OCI-LY3 (cell line): Measurements from ENCODE around the gene EFL1.

Experiments
- H2AFZ ChIP-seq: fragments of 200-600, 300-600 bp; shearing (Covaris generic); 2 replicates; pipeline ENCODE4 v1.6.0; 2014; ENCODE audit warnings: antibody characterized with exemption, low read depth, low read length
- H3K27ac ChIP-seq: fragments of 200-600, 300-600 bp; sonication (generic); 2 replicates; pipeline ENCODE4 v1.5.1; 2014; ENCODE audit warnings: mild to moderate bottlenecking, low read length, moderate library complexity, mixed read lengths
- H3K27me3 ChIP-seq: fragments of 200-600, 300-600 bp; sonication (generic); 2 replicates; pipeline ENCODE4 v1.6.1; 2014; ENCODE audit warnings: low read depth, low read length, mixed read lengths
- H3K36me3 ChIP-seq: fragments of 200-600, 300-600 bp; sonication (generic); replicated peaks from 2 replicates; pipeline ENCODE3; 2014; ENCODE audit warnings: low read depth, low read length, mixed read lengths
- H3K4me1 ChIP-seq: fragments of 300-600, 200-600 bp; sonication (generic); 2 replicates; pipeline ENCODE4 v1.6.1; 2014; ENCODE audit warnings: low read length, mixed read lengths
- H3K4me2 ChIP-seq: fragments of 200-600, 300-600 bp; sonication (generic); 2 replicates; pipeline ENCODE4 v1.6.1; 2014; ENCODE audit warnings: low read length, mixed read lengths
- H3K4me3 ChIP-seq: fragments of 300-600, 200-600 bp; sonication (generic); 2 replicates; pipeline ENCODE4 v1.5.1; 2014; ENCODE audit warnings: antibody characterized with exemption, mild to moderate bottlenecking, low read length, moderate library complexity
- H3K79me2 ChIP-seq: fragments of 300-600, 200-600 bp; shearing (Covaris generic); 2 replicates; pipeline ENCODE4 v1.6.1; 2014; ENCODE audit warnings: mild to moderate bottlenecking, low read length, mixed read lengths
- H3K9ac ChIP-seq: fragments of 300-600, 200-600 bp; shearing (Covaris generic); 2 replicates; pipeline ENCODE4 v1.6.0; 2014; ENCODE audit warnings: mild to moderate bottlenecking, low read length, moderate library complexity
- H3K9me3 ChIP-seq: fragments of 200-600, 300-600 bp; shearing (Covaris generic); 2 replicates; pipeline ENCODE4 v1.6.1; 2014; ENCODE audit warnings: low read length, mixed read lengths; ENCODE audit not compliant: insufficient read depth
- H4K20me1 ChIP-seq: fragments of 200-600, 300-600 bp; sonication (generic); 2 replicates; pipeline ENCODE4 v1.6.1; 2016; ENCODE audit warnings: low read length, mixed read lengths; ENCODE audit not compliant: insufficient read depth
- EZH2phosphoT487 ChIP-seq: fragments of 200-600 bp; shearing (Covaris generic); IDR thresholded peaks from 2 replicates; pipeline ENCODE4 v1.6.1; 2018; ENCODE audit warnings: antibody characterized with exemption, mixed run types, low read depth
- TF ChIP-seq, protein P1 (sequence below): fragments of 200-600, 300-600 bp; sonication (generic); IDR thresholded peaks from 2 replicates; pipeline ENCODE4 v1.5.1; 2014; ENCODE audit warnings: antibody characterized with exemption, low read length, low read depth

Gene EFL1

DNA sequence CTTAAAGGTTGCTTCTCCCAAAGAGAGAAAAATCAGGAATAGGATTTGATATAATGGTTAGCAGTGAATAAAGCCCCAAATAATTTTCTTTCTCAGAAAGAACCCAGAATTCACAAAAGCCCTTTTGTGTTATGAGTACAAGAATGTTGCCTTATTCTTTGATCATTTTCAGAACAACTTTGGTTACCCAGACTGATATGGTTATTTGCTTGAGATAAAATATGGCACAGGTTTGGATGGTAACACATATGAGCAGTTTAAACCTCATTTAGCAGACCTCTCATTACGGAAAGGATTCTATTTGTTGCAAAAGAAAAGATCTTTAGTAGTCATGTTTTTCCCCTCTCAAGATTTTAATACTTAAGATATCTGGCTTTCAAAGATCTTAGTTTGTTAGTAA lies 111.9 kb downstream of the EFL1 start:
- Histone ChIP-seq H4K20me1 (no peaks in the 10 kb centered on the region), H3K27me3 (no peaks in the 10 kb centered on the region), H3K36me3 (peaks cover 12% of the 10 kb centered on the region), H3K27ac (no peak overlapping the region), H3K9ac (no peak overlapping the region), H2AFZ (no peak overlapping the region), H3K4me2 (no peak overlapping the region), H3K79me2 (no peaks in the 10 kb centered on the region), H3K9me3 (no peaks in the 10 kb centered on the region), H3K4me1 (no peaks in the 10 kb centered on the region), H3K4me3 (no peak overlapping the region)
- TF ChIP-seq, protein P1, sequence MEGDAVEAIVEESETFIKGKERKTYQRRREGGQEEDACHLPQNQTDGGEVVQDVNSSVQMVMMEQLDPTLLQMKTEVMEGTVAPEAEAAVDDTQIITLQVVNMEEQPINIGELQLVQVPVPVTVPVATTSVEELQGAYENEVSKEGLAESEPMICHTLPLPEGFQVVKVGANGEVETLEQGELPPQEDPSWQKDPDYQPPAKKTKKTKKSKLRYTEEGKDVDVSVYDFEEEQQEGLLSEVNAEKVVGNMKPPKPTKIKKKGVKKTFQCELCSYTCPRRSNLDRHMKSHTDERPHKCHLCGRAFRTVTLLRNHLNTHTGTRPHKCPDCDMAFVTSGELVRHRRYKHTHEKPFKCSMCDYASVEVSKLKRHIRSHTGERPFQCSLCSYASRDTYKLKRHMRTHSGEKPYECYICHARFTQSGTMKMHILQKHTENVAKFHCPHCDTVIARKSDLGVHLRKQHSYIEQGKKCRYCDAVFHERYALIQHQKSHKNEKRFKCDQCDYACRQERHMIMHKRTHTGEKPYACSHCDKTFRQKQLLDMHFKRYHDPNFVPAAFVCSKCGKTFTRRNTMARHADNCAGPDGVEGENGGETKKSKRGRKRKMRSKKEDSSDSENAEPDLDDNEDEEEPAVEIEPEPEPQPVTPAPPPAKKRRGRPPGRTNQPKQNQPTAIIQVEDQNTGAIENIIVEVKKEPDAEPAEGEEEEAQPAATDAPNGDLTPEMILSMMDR, result no peak
- no peak for TF ChIP-seq EZH2phosphoT487

DNA sequence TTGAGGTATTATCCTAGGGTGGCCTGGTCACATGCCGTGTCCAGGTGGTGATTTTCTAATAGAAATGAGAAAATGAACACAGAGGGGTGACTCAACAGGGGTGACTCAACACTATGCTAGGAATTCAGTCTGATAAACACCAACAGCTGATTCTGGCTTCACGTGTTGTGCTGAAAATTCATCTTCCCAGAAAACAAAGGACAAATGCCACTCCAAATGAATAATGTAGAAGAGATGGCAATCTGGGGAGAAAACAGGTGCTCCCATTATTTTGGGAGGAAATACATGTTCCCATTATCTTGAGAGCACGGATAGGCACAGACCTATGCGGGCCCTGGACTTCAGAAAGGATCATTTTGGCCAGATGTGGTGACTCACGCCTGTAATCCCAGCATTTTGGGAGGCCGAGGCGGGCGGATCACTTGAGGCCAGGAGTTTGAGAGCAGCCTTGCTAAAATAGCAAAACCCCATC lies 115.5 kb downstream of the EFL1 start:
- Histone ChIP-seq H3K4me2 (no peak overlapping the region), H4K20me1 (no peaks in the 10 kb centered on the region), H3K79me2 (no peaks in the 10 kb centered on the region), H3K9me3 (no peaks in the 10 kb centered on the region), H2AFZ (no peak overlapping the region), H3K36me3 (peaks cover 10% of the 10 kb centered on the region), H3K27me3 (no peaks in the 10 kb centered on the region), H3K9ac (no peak overlapping the region), H3K4me3 (no peak overlapping the region), H3K4me1 (no peaks in the 10 kb centered on the region), H3K27ac (no peak overlapping the region)
- no peak for TF ChIP-seq EZH2phosphoT487
- TF ChIP-seq, protein P1, result no peak

DNA sequence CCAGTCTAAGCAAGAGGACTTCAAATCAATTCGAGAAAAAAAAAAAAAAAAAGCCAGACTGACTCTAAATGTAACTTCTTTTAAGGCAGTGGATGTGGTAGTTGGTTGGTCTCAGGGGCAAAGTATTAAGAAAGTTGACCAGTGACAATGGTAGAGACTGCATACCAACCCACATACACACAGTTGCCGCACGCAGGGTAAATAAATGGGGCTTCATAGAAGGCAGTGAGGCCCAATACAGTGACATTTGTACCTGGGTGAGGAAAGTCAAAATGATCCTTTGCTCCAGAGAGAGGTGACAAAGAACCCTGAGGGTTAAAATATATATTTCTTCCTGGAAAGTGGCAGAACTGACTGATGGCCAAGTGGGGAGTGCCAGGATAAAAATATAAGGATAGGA lies 116.0 kb downstream of the EFL1 start:
- Histone ChIP-seq H3K27ac (no peak overlapping the region), H3K4me2 (no peak overlapping the region)

DNA sequence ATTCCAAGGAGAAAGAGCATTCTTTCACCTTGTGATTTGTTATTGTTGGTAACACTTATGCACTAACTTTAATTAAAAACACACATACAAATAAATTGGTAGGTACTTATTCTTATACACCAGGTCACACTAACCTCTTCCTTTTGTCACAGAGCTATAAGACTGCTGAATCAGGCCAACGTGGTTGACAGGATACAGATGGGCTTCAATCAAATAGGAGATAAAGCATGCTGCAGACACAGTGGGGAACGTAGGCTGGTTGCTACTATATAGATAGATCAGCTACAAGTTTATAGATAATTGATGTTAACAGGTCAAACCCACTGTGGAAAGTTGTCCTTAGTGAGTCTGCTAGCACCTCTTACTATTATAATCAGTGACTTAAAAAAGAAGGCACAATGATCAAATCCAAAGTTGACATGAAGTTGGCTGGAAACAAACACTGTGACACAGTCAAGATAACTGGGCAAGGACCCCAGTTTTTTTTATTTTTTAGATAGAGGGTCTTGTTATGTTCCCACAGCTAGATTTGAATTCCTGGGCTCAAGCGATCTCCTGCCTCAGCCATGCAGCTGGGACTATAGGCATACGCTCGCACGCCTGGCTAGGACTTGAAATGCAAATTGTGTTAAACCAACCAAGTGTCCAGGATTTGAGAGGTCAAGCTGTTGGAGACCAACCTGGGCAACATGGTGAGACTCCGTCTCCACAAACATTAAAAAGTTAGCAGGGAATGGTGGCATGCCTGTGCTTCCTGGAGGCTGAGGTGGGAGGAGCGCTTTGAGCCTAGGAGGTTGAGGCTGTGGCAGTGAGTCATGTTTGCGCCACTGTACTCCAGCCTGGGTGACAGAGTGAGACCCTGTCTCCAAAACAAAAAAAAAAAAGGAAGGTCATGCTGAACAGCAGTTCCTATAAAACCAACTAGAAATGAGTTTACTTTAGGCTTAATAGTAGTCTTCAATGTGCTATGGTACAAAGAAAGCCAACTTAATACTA lies 118.8 kb downstream of the EFL1 start:
- TF ChIP-seq EZH2phosphoT487, result no peak
- TF ChIP-seq, protein P1, result no peak
- no peak overlapping the region for H2AFZ ChIP-seq
- no peak overlapping the region for H3K4me3 ChIP-seq
- no peaks in the 10 kb centered on the region for H3K36me3 ChIP-seq
- no peak overlapping the region for H3K4me2 ChIP-seq
- H3K27me3 ChIP-seq, result no peaks in the 10 kb centered on the region
- no peaks in the 10 kb centered on the region for H3K9me3 ChIP-seq
- H3K9ac ChIP-seq, result no peak overlapping the region
- H4K20me1 ChIP-seq, result no peaks in the 10 kb centered on the region
- no peaks in the 10 kb centered on the region for H3K4me1 ChIP-seq
- H3K27ac ChIP-seq, result no peak overlapping the region
- no peaks in the 10 kb centered on the region for H3K79me2 ChIP-seq

More for the DNA sequence above, 116.0 kb downstream of the EFL1 start:
- Histone ChIP-seq H4K20me1 (no peaks in the 10 kb centered on the region), H3K9ac (no peak overlapping the region), H3K9me3 (no peaks in the 10 kb centered on the region), H3K36me3 (peaks cover 6% of the 10 kb centered on the region), H3K27me3 (no peaks in the 10 kb centered on the region), H3K4me3 (no peak overlapping the region), H2AFZ (no peak overlapping the region), H3K79me2 (no peaks in the 10 kb centered on the region), H3K4me1 (no peaks in the 10 kb centered on the region)
- no peak for TF ChIP-seq EZH2phosphoT487
- TF ChIP-seq, protein P1, result no peak
